Right atrium auricular region (tissue), 2 donors: ENCODE results near the gene DHRS3. TPM values are rescaled to one million over a fixed set of nuclear protein-coding genes. Genes with fewer than 3 reads are reported as not detected.

Experiments
- DNase-seq: peaks from one replicate; pipeline ENCODE4 v3.0.0-alpha.2; 2019; ENCODE audit warnings: low spot score
- H3K27ac ChIP-seq, 2 donors: fragments of 200-600 bp; sonication (generic); 1 replicate in 1 of 2; 2 replicates in 1 of 2; pipeline ENCODE4 v1.5.1; 2016 to 2019
- H3K27me3 ChIP-seq, 2 donors: fragments of 200-600 bp; sonication (generic); one replicate each; pipeline versions ENCODE4 v1.5.1 to v1.6.0; 2017 to 2019
- H3K36me3 ChIP-seq: fragments of 200-600 bp; sonication (generic); one replicate; pipeline ENCODE4 v1.5.1; 2016
- H3K4me1 ChIP-seq, 2 donors: fragments of 200-600 bp; sonication (generic); one replicate each; pipeline versions ENCODE4 v1.5.1 to v1.6.0; 2017 to 2019
- H3K4me3 ChIP-seq, 2 donors: fragments of 200-600 bp; sonication (generic); 1 replicate in 1 of 2; 2 replicates in 1 of 2; pipeline ENCODE4 v1.5.1; 2017 to 2019; ENCODE audit warnings: mild to moderate bottlenecking in 1 of 2, moderate library complexity in 1 of 2
- H3K9me3 ChIP-seq, 2 donors: fragments of 200-600 bp; sonication (generic); one replicate each; pipeline ENCODE4 v1.5.1; 2019
- CTCF ChIP-seq, 2 donors: fragments of 200-600 bp; sonication (generic); IDR thresholded peaks; one replicate each; pipeline ENCODE4 v1.5.1; 2019; ENCODE audit warnings: antibody characterized with exemption in 2 of 2
- total RNA-seq, 2 donors: library from RNA; depleted of rRNA; stranded (reverse); fragments of >200 nt; gene quantifications; one replicate each; pipeline ENCODE4 v1.1.0, GENCODE V29; 2016

Gene DHRS3
- total RNA-seq, 2 donors from 2014 or later: 50.4 to 78.9 TPM

GRCh38 chr1:12609469-12610003 is 8.5 kb downstream of the DHRS3 start:
- no peak for DNase-seq
- no peaks in the 10 kb centered on the region for H3K9me3 ChIP-seq
- H3K27me3 ChIP-seq: no peaks in the 10 kb centered on the region
- peaks cover 0 to 29% of the 10 kb centered on the region in 2 donors for H3K4me1 ChIP-seq
- H3K36me3 ChIP-seq: peaks cover 5% of the 10 kb centered on the region
- H3K27ac ChIP-seq: peak overlapping the region in 1 of 2 donors; percentile 6
- no peak overlapping the region for H3K4me3 ChIP-seq
- no peak for TF ChIP-seq CTCF (IDR thresholded peaks at IDR 0.05)

GRCh38 chr1:12608311-12608957 is 9.6 kb downstream of the DHRS3 start:
- no peak overlapping the region for H3K27ac ChIP-seq
- H3K4me1 ChIP-seq: peaks cover 0 to 29% of the 10 kb centered on the region in 2 donors
- H3K4me3 ChIP-seq: no peak overlapping the region
- H3K36me3 ChIP-seq: peaks cover 5% of the 10 kb centered on the region
- no peaks in the 10 kb centered on the region for H3K9me3 ChIP-seq
- TF ChIP-seq CTCF (IDR thresholded peaks at IDR 0.05): no peak
- H3K27me3 ChIP-seq: no peaks in the 10 kb centered on the region
- DNase-seq: no peak

- no peaks in the 10 kb centered on the region for H3K9me3 ChIP-seq
- no peaks in the 10 kb centered on the region for H3K27me3 ChIP-seq
- H3K36me3 ChIP-seq: peaks cover 5% of the 10 kb centered on the region
- H3K27ac ChIP-seq: no peak overlapping the region
- H3K4me1 ChIP-seq: peaks cover 0 to 37% of the 10 kb centered on the region in 2 donors
- no peak overlapping the region for H3K4me3 ChIP-seq
- no peak for TF ChIP-seq CTCF (IDR thresholded peaks at IDR 0.05)
- no peak for DNase-seq
Measured at GRCh38 chr1:12607263-12607662, 10.7 kb downstream of the DHRS3 start.

GRCh38 chr1:12604986-12605385 is 13.0 kb downstream of the DHRS3 start:
- peaks cover 0 to 60% of the 10 kb centered on the region in 2 donors for H3K4me1 ChIP-seq
- no peaks in the 10 kb centered on the region for H3K9me3 ChIP-seq
- H3K36me3 ChIP-seq: no peaks in the 10 kb centered on the region
- H3K27ac ChIP-seq: peak overlapping the region; percentile 65 to 68
- TF ChIP-seq CTCF (IDR thresholded peaks at IDR 0.05): no peak
- H3K4me3 ChIP-seq: no peak overlapping the region
- DNase-seq: no peak
- H3K27me3 ChIP-seq: no peaks in the 10 kb centered on the region

- Histone ChIP-seq H3K4me1 (peaks cover 0 to 62% of the 10 kb centered on the region in 2 donors), H3K36me3 (no peaks in the 10 kb centered on the region), H3K27ac (peak overlapping the region; percentile 65 to 68), H3K27me3 (no peaks in the 10 kb centered on the region), H3K9me3 (no peaks in the 10 kb centered on the region), H3K4me3 (no peak overlapping the region)
- no peak for TF ChIP-seq CTCF (IDR thresholded peaks at IDR 0.05)
- DNase-seq: peak; percentile 86
Measured at GRCh38 chr1:12604114-12604874, 13.7 kb downstream of the DHRS3 start.
